HG02973 (cell line): ENCODE measurements around the gene LOC101059915.
A peak's percentile ranks its signal among the peaks of the same experiment; 100 is the strongest.
"Not testable (repeated sequence)": the region's sequence is repeated elsewhere in the genome, so short reads cannot be mapped to it uniquely, and the experiment has no call there.

Experiments used
- ATAC-seq: cut with Tn5 transposase; IDR thresholded peaks from one replicate; pipeline ENCODE4 v1.9.1; 2021; ENCODE audit warnings: moderate library complexity; ENCODE audit not compliant: unreplicated experiment

The LOC101059915 gene

DNA sequence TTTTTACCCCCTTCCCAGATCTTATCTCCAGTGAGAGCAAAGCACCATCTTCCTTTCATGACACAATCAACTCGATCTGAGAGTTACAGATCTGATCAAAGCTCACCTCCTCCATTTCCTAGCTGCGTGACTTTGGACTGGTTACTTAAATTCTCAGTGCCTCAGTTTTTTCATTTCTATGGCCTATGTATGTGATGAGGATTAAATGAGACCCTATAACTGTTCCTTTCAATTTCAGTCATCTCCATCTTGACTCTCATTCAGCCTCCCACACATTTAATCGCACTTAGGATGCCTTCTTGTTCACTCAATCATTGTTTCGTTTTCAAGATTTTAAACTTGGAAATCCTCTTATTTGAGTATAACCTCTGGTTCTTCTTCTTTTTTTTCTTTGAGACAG lies 28.9 kb upstream of the LOC101059915 start:
- ATAC-seq = no peak

DNA sequence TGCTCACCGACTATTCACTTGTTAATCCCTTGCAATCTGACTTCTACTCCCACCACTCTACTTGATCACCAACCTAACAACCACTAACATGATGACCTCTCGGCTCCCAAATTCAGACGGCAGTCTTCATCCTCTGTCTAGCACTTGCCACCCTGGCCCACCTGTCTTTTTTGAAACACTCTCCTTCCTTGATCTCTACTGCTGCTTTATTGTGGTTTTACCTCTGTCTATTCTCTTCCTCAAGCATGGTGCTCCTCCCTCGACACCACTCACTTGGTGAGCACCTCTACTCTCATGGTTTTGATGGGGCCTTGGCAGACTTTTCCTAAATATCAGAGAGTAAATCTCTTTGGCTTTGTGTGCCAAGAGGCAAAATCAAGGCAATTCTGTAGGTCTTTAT lies 27.3 kb upstream of the LOC101059915 start:
- ATAC-seq = no peak

DNA sequence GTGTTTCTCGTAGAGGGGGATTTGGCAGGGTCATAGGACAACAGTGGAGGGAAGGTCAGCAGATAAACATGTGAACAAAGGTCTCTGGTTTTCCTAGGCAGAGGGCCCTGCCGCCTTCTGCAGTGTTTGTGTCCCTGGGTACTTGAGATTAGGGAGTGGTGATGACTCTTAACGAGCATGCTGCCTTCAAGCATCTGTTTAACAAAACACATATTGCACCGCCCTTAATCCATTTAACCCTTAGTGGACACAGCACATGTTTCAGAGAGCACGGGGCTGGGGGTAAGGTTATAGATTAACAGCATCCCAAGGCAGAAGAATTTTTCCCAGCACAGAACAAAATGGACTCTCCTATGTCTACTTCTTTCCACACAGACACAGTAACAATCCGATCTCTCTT lies 22.9 kb upstream of the LOC101059915 start:
- not testable (repeated sequence) for ATAC-seq

DNA sequence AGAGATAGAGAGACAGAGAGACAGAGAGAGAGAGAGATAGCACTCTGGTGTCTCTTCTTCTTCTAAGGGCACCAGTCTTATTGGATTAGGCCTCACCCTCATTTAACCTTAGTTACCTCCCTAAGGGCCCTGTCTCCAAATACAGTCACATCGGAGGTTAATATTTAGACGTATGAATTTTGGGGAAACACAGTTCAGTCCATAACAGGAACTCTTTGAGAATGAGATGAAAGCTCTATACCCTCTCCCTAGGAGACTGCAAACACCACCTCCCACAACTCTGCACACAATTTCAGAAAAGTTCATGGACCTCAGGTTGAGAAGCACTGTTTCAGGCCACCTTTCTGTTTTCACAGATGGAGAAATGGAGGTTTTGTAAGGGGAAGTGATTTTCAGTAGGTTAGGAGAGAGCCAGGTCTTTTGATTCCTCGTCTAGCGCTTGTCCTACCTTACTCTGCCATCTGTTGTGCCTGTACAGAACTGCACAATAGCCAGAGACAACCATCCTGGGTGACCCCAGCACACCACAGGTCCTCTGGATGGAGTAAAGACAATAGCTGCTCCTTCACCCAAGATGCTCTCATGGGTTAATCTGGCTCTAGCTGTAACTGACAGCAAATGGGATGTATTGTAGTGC lies 16.9 kb upstream of the LOC101059915 start:
- peak; percentile 79 for ATAC-seq

DNA sequence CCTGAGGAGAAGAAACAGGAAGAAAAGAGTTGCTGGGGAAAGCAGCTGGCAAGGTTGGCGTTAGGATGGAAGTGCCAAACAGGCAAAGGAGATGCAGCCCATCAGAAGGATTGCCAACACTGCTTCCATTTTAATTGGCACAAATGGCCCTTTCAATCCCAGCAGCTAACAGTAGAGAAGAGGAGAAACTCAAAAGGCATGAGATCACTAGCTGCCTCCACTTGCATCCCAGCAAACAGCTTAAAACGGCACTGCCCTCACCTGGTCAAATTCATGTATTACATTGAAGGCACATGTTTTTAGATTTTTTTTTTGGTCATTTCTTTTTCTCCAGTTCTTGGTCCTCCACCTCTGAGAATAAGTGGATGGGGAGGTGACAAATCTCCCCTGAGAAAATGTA lies 14.9 kb upstream of the LOC101059915 start:
- ATAC-seq = no peak

DNA sequence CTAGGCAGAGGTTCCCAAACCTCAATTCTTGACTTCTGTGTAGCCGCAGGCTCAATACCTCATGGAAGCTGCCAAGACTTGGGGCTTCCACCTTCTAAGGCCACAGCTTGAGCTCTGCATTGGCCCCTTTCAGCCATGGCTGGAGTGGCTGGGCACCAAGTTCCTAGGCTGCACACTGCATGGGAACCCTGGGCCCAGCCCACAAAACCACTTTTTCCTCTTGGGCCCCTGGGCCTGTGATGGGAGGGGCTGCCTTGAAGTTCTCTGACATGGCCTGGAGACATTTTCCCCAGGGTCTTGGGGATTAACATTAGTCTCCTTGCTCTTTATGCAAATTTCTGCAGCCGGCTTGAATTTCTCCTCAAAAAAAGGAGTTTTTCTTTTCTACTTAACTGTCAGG lies 14.0 kb upstream of the LOC101059915 start:
- no peak for ATAC-seq

DNA sequence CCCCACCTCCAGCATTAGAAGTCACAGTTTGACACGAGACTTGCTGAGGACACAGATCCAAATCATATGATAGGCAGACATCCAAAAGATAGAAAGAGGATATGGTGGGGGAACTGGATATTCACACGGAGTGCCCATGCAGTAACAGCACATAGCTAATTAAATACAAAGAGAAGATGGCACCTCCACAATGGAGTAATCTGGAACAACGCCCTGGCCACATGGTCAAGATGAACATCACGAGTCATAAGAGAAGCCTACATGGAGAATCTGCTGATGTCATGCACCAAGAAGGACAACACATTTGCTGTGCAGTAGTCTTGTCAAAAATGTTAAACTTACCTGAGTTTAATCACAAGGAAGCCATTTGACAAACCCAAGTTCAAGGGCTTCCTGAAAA lies 10.1 kb upstream of the LOC101059915 start:
- ATAC-seq = no peak

DNA sequence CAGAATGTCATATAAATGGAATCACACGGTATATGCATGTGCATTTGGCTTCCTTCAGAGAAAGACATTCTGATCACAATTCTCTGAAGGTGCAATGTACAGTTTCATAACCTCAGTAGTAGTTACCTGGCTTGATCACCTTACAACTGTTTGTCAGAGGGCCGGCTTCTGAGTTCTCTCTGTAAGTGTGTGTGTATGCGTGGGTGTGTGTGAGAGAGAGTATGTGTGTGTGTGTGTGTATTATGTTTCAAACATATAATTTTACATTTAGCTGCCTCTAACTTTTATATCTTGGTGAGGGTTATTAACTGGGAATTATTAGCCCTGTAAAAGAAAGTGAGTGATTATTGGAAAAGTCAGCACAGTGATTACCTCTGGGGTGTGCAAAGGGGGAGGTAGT lies 8.0 kb upstream of the LOC101059915 start:
- ATAC-seq = no peak

DNA sequence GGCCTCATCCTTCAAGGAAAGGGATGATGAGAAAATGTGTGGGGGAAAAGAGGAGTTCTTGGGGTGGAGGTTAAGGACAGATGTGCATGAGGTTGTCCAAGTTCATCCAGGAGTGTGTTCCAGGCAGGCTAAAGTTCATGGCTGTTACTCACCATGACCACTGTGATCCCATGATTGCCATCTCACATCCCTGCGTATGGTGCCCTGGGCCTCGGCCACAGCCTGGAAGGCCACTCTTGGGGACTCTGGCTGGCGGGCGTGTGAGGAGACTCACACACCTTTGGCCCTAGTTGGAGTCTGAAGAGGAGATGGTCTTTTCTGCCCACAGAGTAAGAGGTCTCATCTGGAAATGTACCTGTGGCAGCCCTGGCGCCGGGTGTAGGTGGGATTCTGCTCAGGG lies 7.4 kb upstream of the LOC101059915 start:
- no peak for ATAC-seq

DNA sequence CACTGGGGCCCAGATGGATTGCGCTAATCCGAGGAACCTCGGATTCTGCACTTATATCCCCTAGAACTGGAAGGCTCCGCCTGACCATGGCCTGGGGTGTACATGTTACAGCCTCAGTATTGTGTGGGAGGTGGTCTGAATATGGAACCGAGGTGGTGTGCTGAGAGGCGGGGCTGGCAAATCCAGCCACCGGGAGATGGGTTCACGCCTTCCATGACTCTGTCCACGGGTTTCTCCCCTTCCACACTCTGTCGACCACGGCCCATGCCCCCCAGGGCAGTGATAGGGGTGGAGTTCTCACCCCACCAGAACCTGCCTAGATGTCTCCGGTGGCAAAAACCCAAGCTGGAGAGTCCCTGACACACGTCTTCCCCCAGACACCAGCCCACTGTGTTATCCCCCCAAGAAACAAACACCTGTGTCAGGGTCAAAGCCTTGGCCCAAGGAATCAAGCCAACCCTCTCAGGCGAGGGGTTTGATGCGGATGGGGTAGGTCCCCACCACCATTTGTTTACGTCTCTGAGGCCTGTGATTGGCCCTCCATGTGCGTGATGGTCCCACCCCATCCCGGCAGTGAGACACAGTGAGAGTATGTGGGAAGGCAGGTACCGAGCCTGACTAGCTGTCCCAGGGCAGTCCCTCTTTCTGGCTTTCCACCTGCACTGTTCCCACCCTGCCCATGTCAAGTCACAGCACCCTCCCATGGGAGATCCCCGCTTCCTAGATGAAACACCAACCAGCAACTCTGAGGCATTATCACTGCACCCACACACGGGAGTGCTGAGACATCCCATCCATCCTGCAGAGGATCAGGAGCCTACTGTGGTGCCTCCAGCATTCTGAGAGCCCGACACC lies 6.6 kb upstream of the LOC101059915 start:
- no peak for ATAC-seq

DNA sequence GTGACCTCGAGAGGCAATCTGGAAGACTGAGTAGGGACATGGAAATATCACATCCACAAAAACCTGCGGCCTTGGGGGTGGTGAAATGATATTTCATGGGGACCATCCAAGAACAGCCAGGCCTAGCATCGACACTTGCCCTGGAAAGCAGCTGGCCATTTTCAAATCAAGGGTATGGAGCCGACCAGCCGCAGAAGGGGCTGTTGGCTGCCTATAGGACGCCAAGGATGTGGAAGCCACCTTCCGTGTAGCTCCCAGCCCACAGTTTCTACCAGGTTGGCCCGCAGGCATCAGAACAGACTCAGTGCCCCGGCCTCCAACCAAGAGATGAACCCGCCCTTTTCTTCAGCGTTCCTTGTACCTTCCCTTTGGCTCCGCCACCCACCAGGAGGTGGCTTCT lies 5.4 kb upstream of the LOC101059915 start:
- ATAC-seq = no peak

DNA sequence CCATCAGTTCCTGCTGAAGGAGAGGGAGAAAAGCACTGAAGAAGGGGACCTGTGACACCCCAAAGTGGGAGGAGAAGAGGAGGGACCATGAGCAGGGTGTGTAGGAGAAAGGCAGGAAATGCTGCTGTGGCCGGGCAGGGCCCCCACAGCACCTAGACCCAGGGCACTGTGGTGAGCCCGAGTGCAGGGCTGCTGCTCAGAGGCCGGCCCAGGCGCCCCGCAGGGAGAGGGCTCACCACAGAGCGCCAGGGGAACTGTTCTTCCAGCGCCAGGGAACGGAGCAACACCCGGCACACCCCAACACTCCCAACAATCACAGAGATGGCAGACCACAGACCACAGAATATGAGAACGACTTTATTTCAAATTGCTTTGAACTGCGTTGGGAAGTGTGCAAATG lies 4.7 kb upstream of the LOC101059915 start:
- not testable (repeated sequence) for ATAC-seq

DNA sequence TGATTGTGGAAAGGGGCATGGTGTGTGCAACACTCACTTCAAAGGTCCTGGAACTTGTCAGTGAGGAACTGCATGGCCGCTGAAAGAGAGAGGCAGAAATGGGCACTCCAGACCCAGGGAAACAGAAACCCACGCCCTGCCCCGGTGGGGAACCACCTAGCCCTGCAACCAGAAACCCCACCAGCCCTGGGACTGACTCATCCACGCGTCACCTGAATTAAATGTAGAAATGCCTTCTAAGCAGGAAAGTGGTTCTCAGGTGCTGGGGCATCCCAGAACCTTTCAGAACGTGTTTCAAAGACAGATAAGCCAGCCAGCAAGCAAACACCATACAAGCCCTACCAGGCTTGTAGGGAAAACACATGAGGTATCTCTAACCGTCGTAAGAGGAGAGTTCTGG lies 4.1 kb upstream of the LOC101059915 start:
- not testable (repeated sequence) for ATAC-seq

DNA sequence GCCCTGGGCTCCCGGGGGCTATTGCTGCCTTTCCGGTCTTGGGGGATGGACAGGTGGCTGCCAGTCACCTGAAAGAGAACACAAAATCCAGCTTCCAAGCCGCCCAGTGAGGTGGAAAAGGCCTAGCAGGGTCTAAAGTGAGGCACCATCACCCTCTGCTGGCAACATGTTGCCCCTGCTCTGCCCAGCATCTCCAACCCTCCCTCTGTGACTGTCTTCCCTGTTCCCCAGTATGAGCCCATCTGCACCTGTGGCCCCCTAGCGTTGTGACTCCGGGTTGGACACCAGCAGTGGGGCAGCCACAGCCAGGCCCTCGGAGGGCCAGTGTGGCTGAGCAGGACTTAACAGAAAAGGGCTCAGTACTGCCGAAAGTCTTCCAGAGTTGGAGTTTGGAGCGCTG lies 3.1 kb upstream of the LOC101059915 start:
- not testable (repeated sequence) for ATAC-seq

DNA sequence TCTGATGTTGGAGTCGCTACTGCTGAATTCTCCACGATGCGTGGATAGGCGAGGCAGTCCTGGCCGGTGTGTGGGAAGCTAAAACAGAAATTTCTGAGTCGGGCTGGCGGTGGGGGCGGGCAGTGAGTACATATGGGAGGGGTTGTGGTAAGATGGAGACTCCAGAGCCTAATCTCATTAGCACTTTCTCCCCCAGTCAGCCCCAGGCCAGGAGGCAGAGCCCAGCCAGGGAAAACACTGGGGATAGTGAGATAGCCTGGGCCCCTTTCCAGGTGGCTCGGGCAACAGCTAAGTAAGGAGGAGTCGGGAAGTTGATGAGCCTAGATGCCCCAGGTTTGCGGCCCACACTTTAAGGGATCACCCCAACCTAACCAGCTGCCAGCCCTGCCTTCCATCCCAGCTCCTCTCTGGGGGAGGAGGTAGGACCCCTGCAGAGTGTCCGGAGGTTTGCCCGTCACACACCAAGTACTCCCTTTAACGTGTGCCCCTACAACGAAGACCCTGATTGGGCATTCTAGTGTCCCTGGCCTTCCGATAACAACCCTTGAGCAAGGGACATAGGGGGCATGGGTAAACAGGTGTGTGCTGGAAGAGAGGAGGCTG lies 2.4 kb upstream of the LOC101059915 start:
- no peak for ATAC-seq

DNA sequence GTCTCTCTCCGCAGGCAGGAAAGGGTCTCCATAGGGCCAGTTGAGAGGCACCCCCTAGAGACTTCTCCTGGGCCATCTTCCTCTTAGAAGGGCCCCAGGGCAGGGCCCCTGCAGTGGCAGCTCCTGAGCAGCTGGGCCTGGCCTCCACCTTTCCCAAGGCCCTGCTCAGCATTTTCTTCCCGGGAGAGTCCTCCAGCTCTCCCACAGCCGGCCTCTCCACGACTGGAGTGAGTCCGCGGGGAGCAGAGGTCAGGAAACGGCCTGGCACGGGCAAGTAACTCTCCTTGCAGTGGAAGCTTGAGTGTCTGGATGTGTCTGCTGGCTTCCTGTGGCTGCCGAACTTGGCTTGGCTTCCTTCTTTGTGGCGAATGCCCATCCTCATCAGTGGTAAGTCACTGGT lies 1.6 kb upstream of the LOC101059915 start:
- no peak for ATAC-seq

DNA sequence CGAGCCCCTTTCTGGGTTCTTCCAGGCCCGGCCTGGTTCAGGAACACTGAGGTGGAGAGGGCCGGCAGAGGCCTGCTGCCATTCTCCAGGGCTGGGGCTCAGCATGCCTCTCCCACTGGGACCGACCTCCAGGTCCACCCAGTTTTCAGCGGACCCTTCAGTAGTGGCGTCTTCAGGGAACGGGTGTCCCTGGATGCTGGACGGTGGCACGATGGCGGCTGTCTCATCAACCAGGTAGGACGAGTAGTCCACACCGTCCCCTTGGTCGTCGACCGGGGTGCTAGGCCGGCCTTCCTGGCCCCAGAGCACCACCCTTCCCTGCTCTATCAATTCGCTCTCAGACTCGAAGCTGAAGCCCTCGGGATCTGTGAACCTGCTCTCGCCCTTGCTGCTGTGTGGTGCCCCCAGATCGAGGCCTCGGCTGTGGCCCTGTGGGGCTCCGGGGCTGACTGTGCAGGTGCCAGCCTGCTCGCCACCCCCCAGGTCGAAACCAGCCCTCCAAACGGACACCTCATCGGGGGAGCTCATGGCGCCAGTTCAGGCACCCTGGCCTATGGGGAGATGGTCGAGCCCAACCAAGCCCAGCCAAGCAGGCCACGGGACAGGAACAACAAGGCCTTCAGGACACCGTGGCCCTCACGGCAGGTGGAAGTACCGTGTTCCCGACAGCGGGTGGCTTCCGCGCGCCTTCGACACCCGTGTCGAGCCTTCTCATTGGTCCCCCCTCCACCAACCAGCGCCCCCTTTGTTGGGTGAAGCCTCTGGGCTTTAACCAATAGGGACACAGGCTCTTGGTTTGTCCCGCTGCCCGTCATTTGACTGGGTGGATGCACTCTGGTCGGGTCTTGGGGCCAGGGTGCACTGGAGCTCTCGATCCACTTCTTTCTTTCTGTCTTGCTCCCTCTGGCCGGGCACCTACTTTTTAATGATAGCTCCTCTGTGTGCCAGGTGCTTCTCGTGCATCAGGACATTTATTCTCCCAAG lies 814 bp upstream of the LOC101059915 start:
- ATAC-seq = no peak

DNA sequence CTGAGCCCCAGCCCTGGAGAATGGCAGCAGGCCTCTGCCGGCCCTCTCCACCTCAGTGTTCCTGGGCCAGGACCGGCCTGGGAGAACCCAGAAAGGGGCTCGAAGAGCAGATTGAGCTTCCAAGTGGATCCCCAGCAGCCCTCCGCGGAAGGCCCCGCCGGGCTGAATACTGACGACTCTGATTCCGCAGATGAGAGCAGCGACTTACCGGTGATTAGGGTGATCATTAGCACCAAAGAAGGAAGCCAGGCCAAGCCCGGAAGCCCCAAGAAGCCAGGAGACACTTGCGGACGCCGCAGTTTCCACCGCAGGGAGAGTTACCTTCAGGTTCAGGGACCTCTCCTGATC lies 876 bp downstream of the LOC101059915 start:
- ATAC-seq = no peak

DNA sequence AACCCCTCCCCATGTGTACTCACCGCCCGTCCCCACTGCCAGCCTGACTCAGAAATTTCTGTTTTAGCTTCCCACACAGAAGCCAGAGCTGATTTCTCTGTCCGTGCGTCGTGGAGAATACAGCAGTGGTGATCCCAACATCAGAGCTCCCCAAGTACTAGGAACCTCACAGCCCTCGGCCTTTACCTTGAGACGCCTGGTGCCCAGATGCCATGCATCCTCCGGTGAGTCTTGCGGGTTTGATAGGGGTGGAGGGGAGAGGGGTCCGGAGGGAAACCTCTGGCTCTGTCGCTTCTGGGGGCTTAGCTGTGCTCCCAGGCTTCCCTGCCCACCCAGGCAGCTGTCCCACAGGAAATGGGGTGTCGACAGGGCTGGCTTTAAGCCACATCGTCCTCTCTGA lies 2.1 kb downstream of the LOC101059915 start:
- ATAC-seq = no peak

DNA sequence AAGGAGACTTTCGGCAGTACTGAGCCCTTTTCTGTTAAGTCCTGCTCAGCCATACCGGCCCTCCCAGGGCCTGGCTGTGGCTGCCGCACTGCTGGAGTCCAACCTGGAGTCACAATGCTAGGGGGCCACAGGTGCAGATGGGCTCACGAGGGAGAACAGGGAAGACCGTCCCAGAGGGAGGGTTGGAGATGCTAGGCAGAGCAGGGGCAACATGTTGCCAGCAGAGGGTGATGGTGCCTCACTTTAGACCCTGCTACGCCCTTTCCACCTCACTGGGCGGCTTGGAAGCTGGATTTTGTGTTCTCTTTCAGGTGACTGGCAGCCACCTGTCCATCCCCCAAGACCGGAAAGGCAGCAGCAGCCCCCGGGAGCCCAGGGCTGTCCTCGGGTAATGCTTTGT lies 2.6 kb downstream of the LOC101059915 start:
- not testable (repeated sequence) for ATAC-seq
